Epidermal melanocyte (primary cell): ENCODE data around the gene WDR76.
"Not testable (repeated sequence)": the region's sequence is repeated elsewhere in the genome, so short reads cannot be mapped to it uniquely, and the experiment has no call there.

Source experiments
- DNase-seq: peaks from one replicate; pipeline ENCODE4 v3.0.0; 2011; ENCODE audit warnings: low spot score; ENCODE audit not compliant: insufficient read length

The WDR76 gene

GRCh38 chr15:43826508-43827341 lies at the start of gene WDR76:
Gene WDR76, plus strand, starts transcription at chr15:43827002. Its CDS starts 31 bp downstream, at chr15:43827033.
- DNase-seq: peak; percentile 44

GRCh38 chr15:43777267-43777914 lies 49.4 kb upstream of the WDR76 start:
- no peak for DNase-seq

- DNase-seq: no peak
Measured at GRCh38 chr15:43779016-43779415, 47.8 kb upstream of the WDR76 start.

GRCh38 chr15:43789409-43789808 lies 37.4 kb upstream of the WDR76 start:
- DNase-seq: no peak

- peak; percentile 99 for DNase-seq
Measured at GRCh38 chr15:43791993-43792760, 34.6 kb upstream of the WDR76 start, which contains the start of gene SERF2. Gene SERF2, plus strand, starts transcription at chr15:43792320. Its CDS starts 57 bp downstream, at chr15:43792377.

GRCh38 chr15:43792761-43793476 lies 33.9 kb upstream of the WDR76 start:
- no peak for DNase-seq

GRCh38 chr15:43793647-43794046 lies 33.2 kb upstream of the WDR76 start:
- DNase-seq: no peak

- no peak for DNase-seq
Measured at GRCh38 chr15:43794269-43795037, 32.3 kb upstream of the WDR76 start.

GRCh38 chr15:43795197-43795596 lies 31.6 kb upstream of the WDR76 start:
- no peak for DNase-seq

- DNase-seq: no peak
Measured at GRCh38 chr15:43795997-43796396, 30.8 kb upstream of the WDR76 start.

GRCh38 chr15:43796566-43796965 lies 30.2 kb upstream of the WDR76 start:
- no peak for DNase-seq

GRCh38 chr15:43799209-43799944 lies 27.4 kb upstream of the WDR76 start:
- no peak for DNase-seq

DNA sequence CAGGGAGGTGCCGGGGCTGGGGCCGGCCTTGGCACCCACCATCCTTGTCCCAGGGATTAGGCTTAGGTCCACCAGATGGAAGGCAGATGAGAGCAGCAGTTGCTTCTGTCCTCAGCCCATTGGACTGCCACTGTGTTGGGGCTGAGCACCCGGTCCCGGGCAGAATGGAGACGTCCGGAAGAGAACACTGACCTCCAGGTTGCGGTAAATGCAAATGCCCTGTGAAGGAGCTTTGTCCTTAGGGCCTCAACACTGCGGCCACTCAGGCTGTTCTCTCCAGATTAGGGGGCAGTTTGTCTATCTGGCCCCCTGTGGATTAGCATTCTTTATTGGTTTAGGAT lies 26.9 kb upstream of the WDR76 start, which contains the start of gene SERINC4:
Gene SERINC4, minus strand, starts transcription at position 276 of the 341 bp plus-strand sequence. Its CDS starts 234 bp downstream, at position 42.
- no peak for DNase-seq

- peak; percentile 84 for DNase-seq
Measured at GRCh38 chr15:43800286-43801141, 26.3 kb upstream of the WDR76 start, which contains the start of gene HYPK. Gene HYPK, plus strand, starts transcription at chr15:43800599. Its CDS starts 24 bp downstream, at chr15:43800623.

DNA sequence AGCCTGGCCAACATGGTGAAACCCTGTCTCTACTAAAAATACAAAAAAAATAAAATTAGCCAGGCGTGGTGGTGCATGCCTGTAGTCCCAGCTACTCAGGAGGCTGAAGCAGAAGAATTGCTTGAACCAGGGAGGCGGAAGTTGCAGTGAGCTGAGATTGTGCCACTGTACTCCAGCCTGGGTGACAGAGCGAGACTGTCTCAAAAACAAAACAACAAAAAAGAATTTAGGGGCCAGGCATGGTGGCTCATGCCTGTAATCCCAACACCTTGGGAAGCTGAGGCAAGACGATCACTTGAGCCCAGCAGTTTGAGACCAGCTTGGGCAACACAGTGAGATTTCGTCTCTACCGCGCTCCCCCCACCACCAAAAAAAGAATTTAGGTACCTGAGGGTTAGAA lies 24.1 kb upstream of the WDR76 start:
- not testable (repeated sequence) for DNase-seq

DNA sequence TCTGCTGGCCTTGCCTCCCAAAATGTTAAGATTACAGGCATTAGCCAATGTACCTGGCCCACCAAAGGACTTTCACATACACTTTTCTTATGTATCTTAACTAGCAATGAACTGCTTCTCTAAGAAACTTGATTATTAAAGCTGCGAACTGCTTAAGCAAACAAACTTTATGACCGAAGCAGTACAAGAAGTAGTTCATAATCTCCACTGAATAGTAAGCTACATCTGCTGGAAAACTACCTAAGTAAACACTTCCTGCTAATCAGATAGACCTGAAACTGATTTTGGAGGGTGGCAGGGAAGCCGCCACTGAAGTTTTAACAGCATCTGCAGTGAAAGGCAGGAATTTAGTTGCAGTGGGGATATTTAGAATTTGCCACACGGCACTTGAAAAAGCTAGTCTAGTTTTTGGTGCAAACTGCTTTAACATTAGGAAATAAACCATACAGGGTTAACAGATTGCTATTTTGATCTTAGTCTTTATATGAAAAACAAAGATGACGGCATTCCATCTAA lies 18.3 kb upstream of the WDR76 start:
- DNase-seq: no peak

DNA sequence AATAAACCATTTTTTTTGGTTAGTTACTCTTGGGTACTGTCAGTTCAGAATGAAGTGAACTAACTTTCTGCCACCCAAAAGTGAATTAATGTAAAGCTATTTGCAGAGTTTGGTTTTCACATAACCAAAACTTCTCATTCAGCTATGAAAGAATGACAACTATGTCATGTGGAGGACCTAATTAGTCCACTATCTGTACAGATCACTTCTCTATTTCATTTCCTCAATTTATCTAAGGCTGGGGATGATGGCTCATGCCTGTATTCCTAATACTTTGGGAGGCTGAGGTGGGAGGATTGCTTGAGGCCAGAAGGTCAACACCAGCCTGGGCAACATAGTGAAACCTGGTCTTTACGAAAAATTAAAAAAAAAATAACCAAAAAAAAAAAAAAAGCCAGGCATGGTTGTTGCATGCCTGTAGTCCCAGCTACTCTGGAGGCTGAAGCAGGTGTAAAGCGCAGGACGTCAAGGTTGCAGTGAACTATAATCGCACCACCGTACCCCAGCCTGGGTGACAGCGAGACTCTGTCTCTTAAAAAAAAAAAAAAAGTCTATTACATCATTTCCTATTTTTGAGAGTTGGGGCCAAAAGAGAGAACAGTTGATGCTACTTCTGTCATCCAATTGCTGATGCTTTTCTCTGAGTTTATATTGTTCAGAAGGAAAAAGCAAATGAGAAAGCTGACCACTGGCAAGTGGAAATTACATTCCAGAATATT lies 17.7 kb upstream of the WDR76 start:
- DNase-seq: no peak

- DNase-seq: not testable (repeated sequence)
Measured at GRCh38 chr15:43815064-43815463, 11.7 kb upstream of the WDR76 start.
